Measurements from ENCODE around the gene FAM174C.
"Not testable (repeated sequence)": the region's sequence is repeated elsewhere in the genome, so short reads cannot be mapped to it uniquely, and the experiment has no call there.

The FAM174C gene

GRCh38 chr19:1237027-1237659, 38.2 kb upstream of the FAM174C start:
- DNase-seq (ENCODE audit: low spot score) = no peak

DNA sequence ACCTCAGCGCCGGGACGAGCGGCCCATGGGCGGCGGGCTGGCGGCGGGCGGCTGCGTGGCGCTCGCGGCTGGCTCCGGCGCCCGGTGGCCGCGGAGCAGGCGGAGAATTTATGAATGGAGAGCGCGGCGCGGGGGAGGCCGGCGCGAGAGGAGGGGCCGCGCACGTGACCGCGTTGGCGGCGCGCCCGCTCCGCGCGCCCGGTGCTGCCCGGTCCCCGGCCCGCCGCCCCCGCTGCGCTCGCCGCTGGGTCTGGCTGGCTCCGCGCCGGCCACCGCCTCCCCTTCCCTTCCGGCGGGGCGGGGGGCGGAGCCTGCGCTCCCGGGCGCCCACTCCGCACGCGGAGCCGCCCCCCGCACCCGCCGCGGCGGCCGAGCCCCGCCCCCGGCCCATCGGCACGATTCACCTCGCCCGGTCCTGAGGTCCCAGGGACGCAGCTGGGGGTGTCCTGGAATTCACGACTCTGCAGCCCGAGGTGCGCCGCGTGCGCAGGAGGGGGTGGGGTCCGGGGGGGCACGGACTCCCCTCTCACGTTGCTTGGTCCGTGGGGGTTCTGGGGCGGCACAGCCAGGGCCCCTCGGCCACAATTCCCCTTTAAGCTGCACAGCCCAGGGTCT, 37.5 kb upstream of the FAM174C start, which contains the start of gene CBARP:
CBARP (minus strand) TSS at position 252 of the 615 bp plus-strand sequence. CDS start 1,905 bp downstream, outside the sequence.
- peak; percentile 57 for DNase-seq (ENCODE audit: low spot score)

DNA sequence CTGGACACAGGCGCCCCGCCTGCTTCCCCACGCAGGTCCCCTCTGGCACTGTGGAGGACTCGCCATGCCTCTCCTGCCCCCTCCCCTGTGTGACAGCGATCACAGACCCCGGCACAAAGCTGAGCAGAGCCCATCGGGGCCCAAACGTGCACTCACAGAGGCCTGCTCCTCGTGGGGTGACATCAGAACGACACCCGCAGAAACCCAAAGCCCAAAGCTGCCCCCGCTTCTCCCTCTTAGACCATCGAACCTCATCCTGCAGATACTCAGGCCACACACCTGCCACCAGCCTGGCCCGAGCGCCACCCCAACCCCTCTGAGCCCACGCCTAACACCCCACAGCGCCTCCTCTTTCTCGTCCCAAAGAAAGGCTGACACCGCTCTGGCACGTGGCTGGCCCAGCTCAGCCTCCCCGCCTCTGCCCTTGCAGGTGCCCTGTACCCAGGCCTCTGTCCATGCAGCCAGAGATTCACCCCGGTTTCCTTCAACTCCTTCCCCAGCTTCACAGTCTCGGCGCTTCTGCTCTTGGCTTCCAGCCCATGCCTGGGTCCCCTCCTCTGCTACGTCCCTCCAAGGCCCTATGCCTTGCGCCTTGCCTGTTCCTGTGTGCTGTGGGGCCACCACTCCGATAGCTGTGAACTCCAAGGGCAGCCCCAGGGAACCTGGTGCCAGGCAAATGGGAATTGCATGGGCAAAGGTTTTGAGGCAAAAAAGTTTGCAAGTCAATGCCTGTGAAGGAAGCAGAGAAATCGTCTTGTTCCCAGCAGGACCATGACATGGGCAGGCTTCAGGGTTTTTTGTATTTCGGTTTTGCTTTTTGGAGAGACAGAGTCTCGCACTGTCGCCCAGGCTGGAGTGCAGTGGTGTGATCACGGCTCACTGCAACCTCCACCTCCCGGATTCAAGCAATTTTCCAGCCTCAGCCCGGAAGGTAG, 36.7 kb upstream of the FAM174C start:
- DNase-seq (ENCODE audit: low spot score) = no peak

DNA sequence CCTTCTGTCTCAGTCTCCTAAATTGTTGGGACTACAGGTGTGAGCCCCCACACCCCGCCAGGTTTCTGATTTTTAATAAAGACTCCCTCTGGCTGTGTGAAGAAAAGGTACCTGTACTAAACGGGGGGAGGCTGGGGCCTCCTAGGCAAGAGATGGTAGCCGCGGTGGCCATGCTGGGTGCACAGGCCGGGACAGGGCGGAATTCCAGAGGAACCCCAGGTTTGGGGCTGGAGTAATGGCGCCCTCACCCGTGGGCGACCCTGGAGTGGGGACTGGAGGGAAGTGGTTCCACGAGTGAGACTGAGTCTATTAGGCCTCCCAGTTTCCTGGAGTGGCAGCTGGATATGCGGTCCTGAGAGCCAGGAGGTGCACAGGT, 35.9 kb upstream of the FAM174C start:
- DNase-seq (ENCODE audit: low spot score) = no peak

- peak; percentile 87 for DNase-seq (ENCODE audit: low spot score)
Measured at GRCh38 chr19:1239796-1240737, 35.3 kb upstream of the FAM174C start.

GRCh38 chr19:1240925-1241324, 34.4 kb upstream of the FAM174C start:
- no peak for DNase-seq (ENCODE audit: low spot score)

DNA sequence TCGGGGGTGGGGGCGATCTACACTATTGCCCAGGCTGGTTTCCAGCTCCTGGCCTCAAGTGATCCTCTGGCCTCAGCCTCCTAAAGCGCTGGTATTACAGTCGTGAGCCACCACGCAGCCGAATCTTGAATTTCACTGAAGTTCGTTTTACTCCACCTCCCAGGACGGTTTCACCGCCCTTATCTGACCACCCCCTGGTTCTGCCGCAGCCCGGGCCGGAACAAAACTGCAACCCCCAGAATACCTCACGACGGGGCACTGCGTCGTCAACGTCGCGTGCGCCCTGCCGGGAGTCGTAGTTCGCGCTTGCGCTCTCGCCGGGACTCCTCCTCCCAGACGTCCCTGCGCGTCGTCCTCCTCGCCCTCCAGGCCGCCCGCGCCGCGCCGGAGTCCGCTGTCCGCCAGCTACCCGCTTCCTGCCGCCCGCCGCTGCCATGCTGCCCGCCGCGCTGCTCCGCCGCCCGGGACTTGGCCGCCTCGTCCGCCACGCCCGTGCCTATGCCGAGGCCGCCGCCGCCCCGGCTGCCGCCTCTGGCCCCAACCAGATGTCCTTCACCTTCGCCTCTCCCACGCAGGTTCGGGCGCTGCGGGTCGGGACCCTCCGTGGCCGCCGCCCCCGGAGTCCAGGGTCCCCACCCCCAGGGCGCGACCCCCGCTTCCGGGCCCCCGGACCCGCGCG, 33.8 kb upstream of the FAM174C start, which contains the start of gene ATP5F1D:
ATP5F1D (plus strand) TSS at position 335 of the 679 bp plus-strand sequence; CDS start at position 435, 100 bp downstream.
- DNase-seq (ENCODE audit: low spot score) = peak; percentile 93

GRCh38 chr19:1243768-1244692, 31.3 kb upstream of the FAM174C start:
- peak; percentile 70 for DNase-seq (ENCODE audit: low spot score)

GRCh38 chr19:1244693-1245451, 30.5 kb upstream of the FAM174C start:
- DNase-seq (ENCODE audit: low spot score) = no peak

GRCh38 chr19:1245494-1246264, 29.7 kb upstream of the FAM174C start:
- no peak for DNase-seq (ENCODE audit: low spot score)

- DNase-seq (ENCODE audit: low spot score) = not testable (repeated sequence)
Measured at GRCh38 chr19:1246265-1247087, 28.9 kb upstream of the FAM174C start.

DNA sequence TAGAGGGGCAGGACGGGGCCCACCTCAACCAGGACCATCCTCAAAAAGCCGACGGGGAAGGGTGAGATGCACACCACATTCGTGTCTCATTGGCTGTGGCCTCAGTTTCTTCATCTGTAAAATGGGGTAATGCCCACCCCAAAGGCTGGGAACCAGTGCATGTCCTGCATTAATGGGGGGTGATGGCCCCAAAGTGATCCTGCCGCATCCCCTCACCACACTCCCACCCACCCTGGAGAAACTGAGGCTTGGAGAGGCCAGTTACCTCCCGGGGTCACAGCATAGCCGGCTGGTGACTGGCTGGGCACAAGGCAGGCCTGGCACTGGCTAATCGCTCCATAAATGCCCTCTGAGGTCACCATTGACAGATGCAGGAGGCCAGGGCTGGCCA, 27.6 kb upstream of the FAM174C start:
- no peak for DNase-seq (ENCODE audit: low spot score)

- DNase-seq (ENCODE audit: low spot score) = peak; percentile 78
Measured at GRCh38 chr19:1248139-1248785, 27.1 kb upstream of the FAM174C start, which contains the start of gene MIDN. MIDN (plus strand) TSS chr19:1248583; CDS start chr19:1250297, 1,714 bp downstream.

- peak; percentile 66 for DNase-seq (ENCODE audit: low spot score)
Measured at GRCh38 chr19:1248786-1249297, 26.5 kb upstream of the FAM174C start.

DNA sequence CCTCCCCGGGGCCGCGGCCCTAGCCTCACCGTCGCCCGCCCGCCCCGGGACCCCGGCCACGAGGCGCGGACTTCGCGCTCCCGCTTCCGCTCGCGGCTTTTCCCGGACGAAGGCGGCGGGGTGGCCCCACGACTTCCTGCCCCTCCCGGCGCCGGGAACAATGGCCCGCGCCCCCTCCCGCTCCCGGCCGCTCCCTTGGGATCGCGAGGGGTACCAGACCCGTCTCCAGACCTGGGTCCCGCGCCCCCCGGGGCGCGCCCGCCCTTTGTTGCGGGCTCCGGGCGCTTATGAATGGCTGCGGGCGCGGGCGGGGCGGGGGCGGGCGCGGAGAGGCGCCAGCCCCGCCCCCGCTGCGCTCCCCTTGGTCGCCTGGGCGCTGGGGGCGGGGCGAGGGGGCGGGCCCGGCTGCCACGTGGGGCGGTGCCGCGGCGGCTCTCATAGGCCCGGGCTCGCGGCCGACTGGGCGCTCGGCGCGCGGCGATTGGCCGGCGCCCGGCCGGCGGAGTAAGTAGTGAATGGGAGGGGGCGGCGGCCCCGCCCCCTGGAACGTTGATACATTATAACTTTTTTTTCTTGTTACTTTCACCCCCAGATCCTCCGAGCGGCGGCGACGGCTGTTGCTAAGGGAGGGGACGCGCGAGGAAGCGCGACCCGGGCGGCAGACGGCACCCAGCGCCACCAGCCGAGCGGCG, 25.9 kb upstream of the FAM174C start:
- peak; percentile 94 for DNase-seq (ENCODE audit: low spot score)

DNA sequence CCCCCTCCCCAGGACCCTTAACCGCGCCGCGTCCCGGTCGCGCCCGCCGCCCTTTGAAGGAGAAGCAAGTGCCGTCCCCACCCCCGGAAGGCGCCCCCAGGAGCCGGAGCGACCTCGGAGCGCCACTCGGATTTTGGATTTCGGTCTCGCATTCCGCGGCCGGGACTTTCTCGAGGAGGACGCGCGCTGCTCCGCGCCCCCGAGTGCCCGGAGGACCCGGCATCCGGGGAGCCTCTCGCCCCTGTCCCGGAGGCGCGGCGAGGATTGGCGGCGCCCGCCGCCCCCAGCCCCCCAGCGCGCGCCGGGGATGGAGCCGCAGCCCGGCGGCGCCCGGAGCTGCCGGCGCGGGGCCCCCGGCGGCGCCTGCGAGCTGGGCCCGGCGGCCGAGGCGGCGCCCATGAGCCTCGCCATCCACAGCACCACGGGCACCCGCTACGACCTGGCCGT, 25.3 kb upstream of the FAM174C start:
- DNase-seq (ENCODE audit: low spot score) = no peak

Measured in LoVo (cell line).